ENCODE data around the gene LLCFC1. TPM values are rescaled to one million over a fixed set of nuclear protein-coding genes. Genes with fewer than 3 reads are reported as not detected.
"Not testable (repeated sequence)": the region's sequence is repeated elsewhere in the genome, so short reads cannot be mapped to it uniquely, and the experiment has no call there.

Gene LLCFC1
- total RNA-seq, 1 experiment from 2014 or later: not detected

GRCh38 chr7:142957723-142958122 is 18.4 kb downstream of the LLCFC1 start:
- DNase-seq: no peak

GRCh38 chr7:142959202-142959601 is 19.9 kb downstream of the LLCFC1 start:
- Histone ChIP-seq H3K4me3 (no peak overlapping the region), H3K36me3 (no peaks in the 10 kb centered on the region), H3K9me3 (no peaks in the 10 kb centered on the region), H3K27me3 (no peaks in the 10 kb centered on the region)
- no peak for DNase-seq

More at GRCh38 chr7:142957723-142958122, 18.4 kb downstream of the LLCFC1 start:
- Histone ChIP-seq H3K4me3 (no peak overlapping the region), H3K9me3 (no peaks in the 10 kb centered on the region), H3K27me3 (no peaks in the 10 kb centered on the region), H3K36me3 (no peaks in the 10 kb centered on the region)

GRCh38 chr7:142960955-142961512 is 21.8 kb downstream of the LLCFC1 start:
- Histone ChIP-seq H3K9me3 (no peaks in the 10 kb centered on the region), H3K4me3 (no peak overlapping the region), H3K36me3 (no peaks in the 10 kb centered on the region), H3K27me3 (no peaks in the 10 kb centered on the region)
- no peak for DNase-seq

- Histone ChIP-seq H3K9me3 (no peaks in the 10 kb centered on the region), H3K36me3 (no peaks in the 10 kb centered on the region), H3K27me3 (no peaks in the 10 kb centered on the region), H3K4me3 (no peak overlapping the region)
- DNase-seq: no peak
These were observed 22.3 kb downstream of the LLCFC1 start for GRCh38 chr7:142961595-142961972.

- no peaks in the 10 kb centered on the region for H3K9me3 ChIP-seq
- H3K4me3 ChIP-seq: no peak within 1 kb of the TSS
- H3K36me3 ChIP-seq: no peaks in the 10 kb centered on the region
- DNase-seq: no peak
- H3K27me3 ChIP-seq: no peaks in the 10 kb centered on the region
These were observed 23.0 kb downstream of the LLCFC1 start, which contains the start of gene KEL for GRCh38 chr7:142961973-142962926. TSS of gene KEL (minus strand) at chr7:142962363. CDS start at chr7:142962206, 157 bp downstream.

- Histone ChIP-seq H3K27me3 (no peaks in the 10 kb centered on the region), H3K36me3 (no peaks in the 10 kb centered on the region), H3K9me3 (no peaks in the 10 kb centered on the region), H3K4me3 (no peak overlapping the region)
- no peak for DNase-seq
These were observed 23.7 kb downstream of the LLCFC1 start for GRCh38 chr7:142962991-142963390.

GRCh38 chr7:142963993-142964392 is 24.7 kb downstream of the LLCFC1 start:
- Histone ChIP-seq H3K36me3 (no peaks in the 10 kb centered on the region), H3K9me3 (no peaks in the 10 kb centered on the region), H3K27me3 (no peaks in the 10 kb centered on the region), H3K4me3 (no peak overlapping the region)
- DNase-seq: no peak

GRCh38 chr7:142964502-142965246 is 25.4 kb downstream of the LLCFC1 start:
- H3K36me3 ChIP-seq: no peaks in the 10 kb centered on the region
- peak; percentile 10 for DNase-seq
- no peak overlapping the region for H3K4me3 ChIP-seq
- no peaks in the 10 kb centered on the region for H3K27me3 ChIP-seq
- no peaks in the 10 kb centered on the region for H3K9me3 ChIP-seq

GRCh38 chr7:142968229-142968628 is 28.9 kb downstream of the LLCFC1 start:
- Histone ChIP-seq H3K4me3 (no peak overlapping the region), H3K9me3 (no peaks in the 10 kb centered on the region), H3K27me3 (no peaks in the 10 kb centered on the region), H3K36me3 (no peaks in the 10 kb centered on the region)
- DNase-seq: no peak

- Histone ChIP-seq H3K9me3 (no peaks in the 10 kb centered on the region), H3K27me3 (no peaks in the 10 kb centered on the region), H3K4me3 (no peak overlapping the region), H3K36me3 (no peaks in the 10 kb centered on the region)
- DNase-seq: no peak
These were observed 29.9 kb downstream of the LLCFC1 start for GRCh38 chr7:142969183-142969582.

- Histone ChIP-seq H3K27me3 (no peaks in the 10 kb centered on the region), H3K36me3 (no peaks in the 10 kb centered on the region), H3K9me3 (no peaks in the 10 kb centered on the region), H3K4me3 (no peak overlapping the region)
- DNase-seq: no peak
These were observed 35.3 kb downstream of the LLCFC1 start for GRCh38 chr7:142974626-142975025.

GRCh38 chr7:142978402-142978801 is 39.1 kb downstream of the LLCFC1 start:
- H3K9me3 ChIP-seq, H3K36me3 ChIP-seq, H3K4me3 ChIP-seq, H3K27me3 ChIP-seq, DNase-seq: not testable (repeated sequence)

GRCh38 chr7:142983825-142984224 is 44.5 kb downstream of the LLCFC1 start:
- Histone ChIP-seq H3K9me3 (no peaks in the 10 kb centered on the region; the same call in 1 of the 2 replicates), H3K4me3 (no peak overlapping the region), H3K27me3 (no peaks in the 10 kb centered on the region), H3K36me3 (no peaks in the 10 kb centered on the region)
- no peak for DNase-seq

GRCh38 chr7:142984297-142984696 is 45.0 kb downstream of the LLCFC1 start:
- H3K27me3 ChIP-seq: no peaks in the 10 kb centered on the region
- no peaks in the 10 kb centered on the region for H3K36me3 ChIP-seq

More at GRCh38 chr7:142984297-142984696, 45.0 kb downstream of the LLCFC1 start:
- DNase-seq: no peak
- no peak overlapping the region for H3K4me3 ChIP-seq
- no peaks in the 10 kb centered on the region; the same call in 1 of the 2 replicates for H3K9me3 ChIP-seq
